ENCODE measurements around the gene SPATA2. TPM values are rescaled to one million over a fixed set of nuclear protein-coding genes. Genes with fewer than 3 reads are reported as not detected.

SPATA2 gene
- total RNA-seq, 4 donors from 2014 or later = 4.0 to 6.7 (median 5.5) TPM

DNA sequence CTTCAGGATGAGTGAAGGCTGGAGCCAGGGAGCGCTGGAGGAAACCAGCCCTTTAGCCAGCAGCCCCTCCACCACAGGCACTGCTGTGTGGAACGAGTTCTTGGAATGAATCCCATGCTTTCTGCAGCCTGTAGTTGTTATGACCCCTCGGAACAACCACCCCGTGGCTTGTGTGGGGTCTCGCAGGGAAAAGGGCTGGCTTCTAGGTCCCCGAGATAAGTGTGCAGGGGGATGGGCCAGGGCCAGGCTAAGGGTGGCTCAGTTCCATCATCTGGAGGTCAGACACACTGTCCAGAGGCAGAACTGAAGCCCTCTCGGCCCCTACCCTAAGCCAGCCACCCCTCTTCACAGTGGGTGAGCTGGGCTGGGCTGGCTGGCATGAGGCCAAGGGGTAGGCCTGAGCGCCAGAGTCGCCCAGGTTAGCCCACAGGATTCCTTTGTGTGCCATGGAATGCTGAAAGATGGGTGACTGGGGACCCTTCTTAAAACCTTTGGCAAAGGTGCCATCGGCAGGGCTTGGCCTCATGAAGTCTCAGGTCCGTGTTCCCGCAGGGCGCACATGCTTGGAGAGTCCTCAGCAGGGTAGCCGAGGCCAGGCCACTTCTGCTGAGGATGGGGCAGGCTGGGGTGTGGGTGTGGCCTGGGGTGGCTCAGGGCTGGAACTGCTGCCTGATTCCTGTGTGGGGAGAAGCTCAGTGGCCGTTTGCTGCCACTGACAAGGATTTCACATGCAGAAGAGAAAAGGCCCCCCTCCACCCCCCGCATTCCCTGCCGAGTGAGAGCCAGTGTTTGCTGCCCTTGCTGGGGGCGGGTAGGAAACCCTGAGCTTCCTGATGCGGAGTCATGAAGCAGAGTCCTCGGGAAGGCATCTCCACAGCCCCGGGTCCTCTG is 24.6 kb downstream of the SPATA2 start:
- peaks cover 4 to 43% (median 28%) of the 10 kb centered on the region in 4 donors for H3K36me3 ChIP-seq
- TF ChIP-seq EP300 (IDR thresholded peaks at IDR 0.05) = no peak
- no peak for TF ChIP-seq POLR2AphosphoS5 (IDR thresholded peaks at IDR 0.05)
- no peaks in the 10 kb centered on the region for H3K27me3 ChIP-seq
- H3K27ac ChIP-seq (replicated peaks in 1 of 4) = no peak overlapping the region
- WGBS = 55% methylated on average over 14 of the region's 21 CpGs
- intact Hi-C loops (cut with DNase I) = no loop called here
- H3K4me3 ChIP-seq = no peak overlapping the region
- peaks cover 56 to 70% (median 62%) of the 10 kb centered on the region in 4 donors for H3K4me1 ChIP-seq
- DNase-seq (ENCODE audit: extremely low spot score) = no peak
- H3K9me3 ChIP-seq = no peaks in the 10 kb centered on the region

DNA sequence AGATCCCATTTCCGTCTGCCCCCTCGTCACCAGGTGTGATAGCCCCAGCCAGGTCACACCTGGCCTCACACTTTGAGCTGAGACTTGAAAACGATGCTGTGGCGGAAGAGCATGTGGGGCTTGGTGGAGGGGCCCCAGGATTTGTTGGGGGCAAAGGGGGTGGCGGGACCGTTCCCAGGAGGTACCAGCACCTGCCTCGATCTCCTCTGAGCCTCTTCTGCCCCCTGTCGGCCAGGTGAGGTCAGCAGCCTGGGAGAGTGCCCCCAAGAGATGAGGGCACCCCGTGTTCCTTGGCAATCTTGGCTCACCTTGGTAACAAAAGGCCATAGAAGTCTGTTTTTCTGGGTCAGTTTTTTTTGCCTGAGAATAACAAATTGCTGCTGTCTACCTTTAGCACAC is 25.4 kb downstream of the SPATA2 start:
- Histone ChIP-seq H3K36me3 (peaks cover 4 to 51% (median 36%) of the 10 kb centered on the region in 4 donors), H3K9me3 (no peaks in the 10 kb centered on the region), H3K4me1 (peaks cover 56 to 70% (median 62%) of the 10 kb centered on the region in 4 donors), H3K27me3 (no peaks in the 10 kb centered on the region), H3K4me3 (no peak overlapping the region), H3K27ac (replicated peaks in 1 of 4) (no peak overlapping the region)
- WGBS = 69% methylated on average over 5 of the region's 9 CpGs
- TF ChIP-seq, protein P1, sequence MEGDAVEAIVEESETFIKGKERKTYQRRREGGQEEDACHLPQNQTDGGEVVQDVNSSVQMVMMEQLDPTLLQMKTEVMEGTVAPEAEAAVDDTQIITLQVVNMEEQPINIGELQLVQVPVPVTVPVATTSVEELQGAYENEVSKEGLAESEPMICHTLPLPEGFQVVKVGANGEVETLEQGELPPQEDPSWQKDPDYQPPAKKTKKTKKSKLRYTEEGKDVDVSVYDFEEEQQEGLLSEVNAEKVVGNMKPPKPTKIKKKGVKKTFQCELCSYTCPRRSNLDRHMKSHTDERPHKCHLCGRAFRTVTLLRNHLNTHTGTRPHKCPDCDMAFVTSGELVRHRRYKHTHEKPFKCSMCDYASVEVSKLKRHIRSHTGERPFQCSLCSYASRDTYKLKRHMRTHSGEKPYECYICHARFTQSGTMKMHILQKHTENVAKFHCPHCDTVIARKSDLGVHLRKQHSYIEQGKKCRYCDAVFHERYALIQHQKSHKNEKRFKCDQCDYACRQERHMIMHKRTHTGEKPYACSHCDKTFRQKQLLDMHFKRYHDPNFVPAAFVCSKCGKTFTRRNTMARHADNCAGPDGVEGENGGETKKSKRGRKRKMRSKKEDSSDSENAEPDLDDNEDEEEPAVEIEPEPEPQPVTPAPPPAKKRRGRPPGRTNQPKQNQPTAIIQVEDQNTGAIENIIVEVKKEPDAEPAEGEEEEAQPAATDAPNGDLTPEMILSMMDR (IDR thresholded peaks at IDR 0.05) = peak in 1 of 3 experiments; percentile 5
- TF ChIP-seq EP300 (IDR thresholded peaks at IDR 0.05) = no peak
- intact Hi-C loops (cut with DNase I) = loop anchor here (2.0 kb wide), 1 partner anchor 279 kb away; no protein-coding TSS in a partner anchor
- no peak for DNase-seq (ENCODE audit: extremely low spot score)

DNA sequence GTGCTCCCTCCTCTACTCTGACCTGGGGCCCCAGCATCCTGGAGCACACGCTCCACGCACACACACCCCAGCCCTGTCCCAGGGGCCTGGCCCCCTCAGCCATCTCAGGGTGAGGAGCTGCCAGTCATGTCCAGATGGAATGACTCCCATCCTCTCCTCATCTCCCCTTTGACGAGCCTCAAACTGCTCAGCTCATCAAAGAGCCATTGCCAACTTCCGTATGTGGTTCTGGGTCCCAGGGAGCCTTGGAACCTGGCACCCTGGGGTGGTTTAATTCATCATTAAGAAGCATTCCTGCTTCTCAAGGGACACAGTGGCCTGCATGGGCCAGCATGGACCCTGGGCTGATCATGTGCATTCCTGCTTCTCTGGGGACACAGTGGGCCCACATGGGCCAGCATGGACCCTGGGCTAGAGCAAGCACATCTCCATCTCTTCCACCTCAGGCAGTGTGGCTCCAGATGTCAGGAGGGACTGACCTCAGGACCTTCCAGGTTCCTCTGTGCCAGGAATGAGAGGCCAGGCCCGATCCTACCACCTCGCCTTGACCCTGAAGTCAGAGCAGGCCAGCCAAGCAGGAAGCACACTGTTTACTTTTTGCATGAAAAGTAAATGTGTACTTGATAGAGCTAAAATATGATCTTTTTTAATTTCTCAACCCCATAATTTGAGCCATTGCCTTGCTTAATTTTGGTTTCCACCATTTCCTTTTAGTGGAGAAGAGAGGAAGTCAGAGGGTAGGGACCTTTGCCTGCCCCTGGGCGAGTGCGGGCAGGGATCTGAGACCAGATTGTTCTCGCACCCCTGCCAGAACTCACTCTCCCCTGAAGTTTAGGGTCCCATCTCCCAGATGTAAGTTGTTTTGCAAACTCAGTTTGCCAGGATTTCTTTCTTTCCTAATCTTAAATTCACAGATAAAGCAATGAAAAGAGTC is 26.1 kb downstream of the SPATA2 start:
- Histone ChIP-seq H3K27me3 (no peaks in the 10 kb centered on the region), H3K4me1 (peaks cover 56 to 69% (median 62%) of the 10 kb centered on the region in 4 donors), H3K36me3 (peaks cover 4 to 58% (median 43%) of the 10 kb centered on the region in 4 donors), H3K27ac (replicated peaks in 1 of 4) (peak overlapping the region in 1 of 4 donors; percentile 71), H3K4me3 (no peak overlapping the region), H3K9me3 (no peaks in the 10 kb centered on the region)
- no peak for DNase-seq (ENCODE audit: extremely low spot score)
- TF ChIP-seq POLR2AphosphoS5 (IDR thresholded peaks at IDR 0.05) (no peak), POLR2A (IDR thresholded peaks at IDR 0.05; ENCODE audit: low read depth) (no peak), EP300 (IDR thresholded peaks at IDR 0.05) (no peak)
- TF ChIP-seq, protein P1 (IDR thresholded peaks at IDR 0.05) = no peak
- WGBS = 77% methylated on average over 9 of the region's 9 CpGs
- intact Hi-C loops (cut with DNase I) = loop anchor here (2.0 kb wide), 1 partner anchor 278 kb away; no protein-coding TSS in a partner anchor

DNA sequence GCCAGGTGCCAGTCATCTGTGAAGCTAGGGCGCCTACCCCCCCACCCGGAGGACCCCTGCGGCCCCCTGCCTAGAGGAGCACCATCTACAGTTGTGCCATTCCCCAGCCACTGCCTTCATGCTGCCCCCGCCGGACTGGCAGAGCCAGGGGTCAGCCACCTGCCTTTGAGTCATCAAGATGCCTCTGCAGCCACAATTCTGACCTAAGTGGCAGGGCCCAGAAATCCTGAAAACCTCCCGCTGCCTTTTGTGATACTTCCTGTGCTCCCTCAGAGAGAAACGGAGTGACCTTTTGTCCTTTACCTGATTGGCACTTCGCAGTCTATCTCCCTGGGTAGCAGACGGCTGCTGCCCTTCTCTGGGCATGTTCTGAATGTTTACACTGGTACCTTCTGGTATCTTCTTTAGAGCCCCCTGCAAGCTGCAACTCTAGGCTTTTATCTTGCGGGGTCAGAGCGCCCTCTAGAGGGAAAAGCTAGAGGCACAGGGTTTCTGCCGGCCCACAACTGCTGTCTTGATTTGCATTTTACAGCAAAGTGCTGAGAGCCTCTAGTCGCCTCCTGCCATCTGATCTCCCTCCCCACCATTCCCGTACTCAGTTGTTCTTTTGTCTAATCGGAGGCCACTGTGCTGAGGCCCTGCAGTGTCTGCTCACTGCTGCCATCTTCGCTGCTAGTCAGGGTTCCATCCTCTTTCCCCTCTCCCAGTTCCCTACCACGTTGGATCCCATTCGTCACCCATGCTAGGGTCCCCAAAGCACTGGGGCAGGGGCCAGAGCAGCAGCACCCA is 26.9 kb downstream of the SPATA2 start:
- intact Hi-C loops (cut with DNase I) = loop anchor here (2.0 kb wide), 1 partner anchor 278 kb away; no protein-coding TSS in a partner anchor
- 79% methylated on average over 12 of the region's 18 CpGs for WGBS
- Histone ChIP-seq H3K36me3 (peaks cover 6 to 66% (median 51%) of the 10 kb centered on the region in 4 donors), H3K27ac (replicated peaks in 1 of 4) (peak overlapping the region; percentile 44 to 71 (median 56)), H3K27me3 (no peaks in the 10 kb centered on the region), H3K4me3 (no peak overlapping the region), H3K9me3 (no peaks in the 10 kb centered on the region), H3K4me1 (peaks cover 51 to 63% (median 56%) of the 10 kb centered on the region in 4 donors)
- TF ChIP-seq POLR2A (IDR thresholded peaks at IDR 0.05; ENCODE audit: low read depth) = no peak
- TF ChIP-seq, protein P1 (IDR thresholded peaks at IDR 0.05) = peak; percentile 54 to 76 (median 62)
- no peak for DNase-seq (ENCODE audit: extremely low spot score)
